GM12892 (cell line): ENCODE data around the gene ITGA8.

Source experiments
- POLR2A ChIP-seq: IDR thresholded peaks from 2 replicates; pipeline ENCODE4 v1.6.1; 2011; ENCODE audit warnings: low read depth, low read length, control low read depth
- POLR2AphosphoS5 ChIP-seq: IDR thresholded peaks from 2 replicates; pipeline ENCODE4 v1.6.1; 2011; ENCODE audit warnings: low read depth, low read length, control low read depth
- TAF1 ChIP-seq: IDR thresholded peaks from 2 replicates; pipeline ENCODE4 v1.6.1; 2011; ENCODE audit warnings: low read depth, mild to moderate bottlenecking, control low read depth, low read length, borderline replicate concordance

DNA sequence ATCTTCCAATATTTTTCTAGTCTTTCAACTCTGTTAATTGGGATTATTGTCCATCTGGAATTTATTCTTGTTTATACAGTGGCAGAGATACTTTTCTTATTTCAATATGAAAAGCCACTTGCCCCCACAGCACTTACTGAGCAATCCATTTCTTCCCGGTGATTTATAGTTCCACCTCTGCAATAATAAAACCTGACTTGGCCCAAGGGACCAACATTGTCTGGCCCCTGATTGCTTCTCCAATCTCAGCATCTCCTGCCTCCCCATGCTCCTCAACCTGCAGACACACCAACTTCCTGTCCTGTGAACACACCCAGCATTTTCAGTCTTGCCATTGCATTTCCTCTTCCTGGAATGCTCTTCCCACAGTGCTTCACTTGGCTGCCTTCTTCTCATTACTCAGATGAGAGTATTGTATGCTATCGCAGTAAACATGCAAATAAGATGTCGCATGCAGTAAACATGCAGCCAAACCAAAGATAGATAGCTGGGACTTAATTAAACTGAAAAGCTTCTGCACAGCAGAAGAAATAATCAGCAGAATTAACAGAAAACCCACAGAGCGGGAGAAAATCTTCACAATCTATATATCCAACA lies 19.5 kb downstream of the ITGA8 start:
- TF ChIP-seq POLR2AphosphoS5 (no peak), POLR2A (no peak), TAF1 (no peak)
